Bronchial epithelial cell (primary cell): ENCODE results near the gene ERP27. TPM values are rescaled to one million over a fixed set of nuclear protein-coding genes. Genes with fewer than 3 reads are reported as not detected.
A peak's percentile ranks its signal among the peaks of the same experiment; 100 is the strongest.

Experiments
- DNase-seq: peaks from one replicate; pipeline ENCODE4 v3.0.0-alpha.2; 2010; ENCODE audit warnings: low read depth
- FAIRE-seq: peaks from 2 replicates; lab custom pipeline; 2011; peaks lifted over from hg19 to GRCh38; lab: Jason Lieb, UNC
- H3K27me3 ChIP-seq: 2 replicates; pipeline ENCODE4 v1.5.1; 2011; ENCODE audit warnings: low read length; ENCODE audit not compliant: control insufficient read depth, insufficient read depth
- H3K36me3 ChIP-seq: 2 replicates; pipeline ENCODE4 v1.5.1; 2011; ENCODE audit warnings: low read length; ENCODE audit not compliant: control insufficient read depth, insufficient read depth
- H3K4me3 ChIP-seq: 2 replicates; pipeline ENCODE4 v1.5.1; 2011; ENCODE audit warnings: mild to moderate bottlenecking, low read depth, low read length, control low read depth
- total RNA-seq: library from RNA; depleted of rRNA; stranded (reverse); fragments of >200 nt; gene quantifications from 2 replicates; pipeline ENCODE4 v1.2.1, GENCODE V29; 2014
- TF ChIP-seq, protein P1 (sequence below): IDR thresholded peaks from 2 replicates; pipeline ENCODE4 v1.5.1; 2011; ENCODE audit warnings: mild to moderate bottlenecking, moderate library complexity, low read length, control low read depth, inconsistent platforms; ENCODE audit not compliant: insufficient read depth, severe bottlenecking

ERP27 gene
- total RNA-seq, 1 donor from 2014 or later = not detected

DNA sequence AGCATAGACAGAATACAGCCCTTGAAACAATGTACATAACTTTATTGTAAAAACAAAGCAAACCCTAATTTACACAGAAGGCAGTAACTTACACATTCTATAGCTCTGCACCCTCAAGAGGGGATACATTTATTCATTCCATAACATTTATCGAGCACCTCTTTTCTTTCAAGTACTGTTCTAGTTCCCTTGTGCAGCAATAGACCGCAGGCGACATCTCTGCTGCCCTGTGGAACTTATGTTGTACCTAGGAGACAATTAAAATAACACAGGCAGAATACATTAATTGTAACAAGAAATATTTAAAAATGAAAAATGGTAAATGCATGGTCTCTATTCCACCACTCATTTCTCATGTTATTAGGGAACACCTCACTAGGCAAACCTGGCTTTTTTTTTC, 24.5 kb upstream of the ERP27 start:
- no peak for FAIRE-seq

DNA sequence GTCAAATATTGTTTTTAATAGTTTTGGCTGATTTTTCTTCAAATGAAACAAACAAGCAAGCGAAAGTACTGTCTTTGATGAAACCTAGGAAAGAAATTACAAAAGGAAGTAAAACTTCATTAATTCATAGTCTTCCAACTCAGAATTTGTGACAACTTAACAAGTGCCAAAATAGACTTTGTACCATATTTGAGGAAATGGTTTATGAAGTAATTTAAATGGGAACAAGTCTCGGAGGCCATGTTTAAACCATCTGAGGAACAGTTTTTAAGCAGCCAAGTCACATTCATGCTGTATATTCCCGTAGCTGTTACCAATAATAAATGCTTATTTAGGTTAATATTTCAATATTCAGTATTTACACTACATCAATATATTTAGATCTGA, 23.8 kb upstream of the ERP27 start:
- TF ChIP-seq, protein P1, sequence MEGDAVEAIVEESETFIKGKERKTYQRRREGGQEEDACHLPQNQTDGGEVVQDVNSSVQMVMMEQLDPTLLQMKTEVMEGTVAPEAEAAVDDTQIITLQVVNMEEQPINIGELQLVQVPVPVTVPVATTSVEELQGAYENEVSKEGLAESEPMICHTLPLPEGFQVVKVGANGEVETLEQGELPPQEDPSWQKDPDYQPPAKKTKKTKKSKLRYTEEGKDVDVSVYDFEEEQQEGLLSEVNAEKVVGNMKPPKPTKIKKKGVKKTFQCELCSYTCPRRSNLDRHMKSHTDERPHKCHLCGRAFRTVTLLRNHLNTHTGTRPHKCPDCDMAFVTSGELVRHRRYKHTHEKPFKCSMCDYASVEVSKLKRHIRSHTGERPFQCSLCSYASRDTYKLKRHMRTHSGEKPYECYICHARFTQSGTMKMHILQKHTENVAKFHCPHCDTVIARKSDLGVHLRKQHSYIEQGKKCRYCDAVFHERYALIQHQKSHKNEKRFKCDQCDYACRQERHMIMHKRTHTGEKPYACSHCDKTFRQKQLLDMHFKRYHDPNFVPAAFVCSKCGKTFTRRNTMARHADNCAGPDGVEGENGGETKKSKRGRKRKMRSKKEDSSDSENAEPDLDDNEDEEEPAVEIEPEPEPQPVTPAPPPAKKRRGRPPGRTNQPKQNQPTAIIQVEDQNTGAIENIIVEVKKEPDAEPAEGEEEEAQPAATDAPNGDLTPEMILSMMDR = no peak
- no peak for FAIRE-seq
- Histone ChIP-seq H3K27me3 (no peaks in the 10 kb centered on the region), H3K36me3 (no peaks in the 10 kb centered on the region), H3K4me3 (no peak overlapping the region)
- no peak for DNase-seq

More for the DNA sequence above, 24.5 kb upstream of the ERP27 start:
- TF ChIP-seq, protein P1 = no peak
- Histone ChIP-seq H3K4me3 (no peak overlapping the region), H3K36me3 (no peaks in the 10 kb centered on the region), H3K27me3 (no peaks in the 10 kb centered on the region)
- DNase-seq = no peak

DNA sequence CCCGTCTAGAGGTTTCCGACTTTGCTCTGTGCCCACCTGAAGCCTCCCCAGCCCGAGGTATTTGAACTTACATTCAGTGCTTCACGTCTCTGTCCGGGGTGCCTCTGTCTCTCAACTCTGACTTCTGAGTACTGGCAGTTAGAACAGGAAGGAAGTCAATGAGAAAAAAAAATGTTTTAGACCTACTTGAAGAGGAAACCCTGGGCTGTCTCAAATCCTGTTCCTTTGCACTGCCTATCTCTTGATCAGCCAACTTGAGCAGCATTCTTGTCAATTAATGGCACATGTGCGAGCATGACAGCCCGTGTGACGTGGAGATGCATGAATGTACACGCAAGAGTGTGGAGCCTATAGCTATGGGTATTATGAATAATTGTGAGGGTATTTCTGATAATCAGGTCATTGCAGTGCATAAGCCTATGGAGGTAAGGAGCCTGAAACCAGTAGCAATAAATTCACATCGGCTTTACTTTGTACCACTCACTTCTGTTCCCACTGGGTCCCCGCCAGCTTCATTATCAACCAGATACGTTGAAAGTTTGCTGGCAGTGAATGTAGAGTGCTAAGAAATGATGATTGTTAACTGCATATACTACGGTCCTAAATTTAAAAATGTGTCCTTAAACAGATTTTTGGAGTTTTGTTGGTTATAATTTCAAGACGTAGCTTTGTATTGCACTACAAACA, 23.3 kb upstream of the ERP27 start, which contains the start of gene ARHGDIB:
ARHGDIB (minus strand) TSS at position 136 of the 687 bp plus-strand sequence. CDS start 10,889 bp downstream, outside the sequence.
- TF ChIP-seq, protein P1 = no peak
- peak; percentile 50 for FAIRE-seq
- H3K27me3 ChIP-seq = no peaks in the 10 kb centered on the region
- peak; percentile 80 for DNase-seq
- no peaks in the 10 kb centered on the region for H3K36me3 ChIP-seq
- H3K4me3 ChIP-seq = no peak within 1 kb of the TSS

DNA sequence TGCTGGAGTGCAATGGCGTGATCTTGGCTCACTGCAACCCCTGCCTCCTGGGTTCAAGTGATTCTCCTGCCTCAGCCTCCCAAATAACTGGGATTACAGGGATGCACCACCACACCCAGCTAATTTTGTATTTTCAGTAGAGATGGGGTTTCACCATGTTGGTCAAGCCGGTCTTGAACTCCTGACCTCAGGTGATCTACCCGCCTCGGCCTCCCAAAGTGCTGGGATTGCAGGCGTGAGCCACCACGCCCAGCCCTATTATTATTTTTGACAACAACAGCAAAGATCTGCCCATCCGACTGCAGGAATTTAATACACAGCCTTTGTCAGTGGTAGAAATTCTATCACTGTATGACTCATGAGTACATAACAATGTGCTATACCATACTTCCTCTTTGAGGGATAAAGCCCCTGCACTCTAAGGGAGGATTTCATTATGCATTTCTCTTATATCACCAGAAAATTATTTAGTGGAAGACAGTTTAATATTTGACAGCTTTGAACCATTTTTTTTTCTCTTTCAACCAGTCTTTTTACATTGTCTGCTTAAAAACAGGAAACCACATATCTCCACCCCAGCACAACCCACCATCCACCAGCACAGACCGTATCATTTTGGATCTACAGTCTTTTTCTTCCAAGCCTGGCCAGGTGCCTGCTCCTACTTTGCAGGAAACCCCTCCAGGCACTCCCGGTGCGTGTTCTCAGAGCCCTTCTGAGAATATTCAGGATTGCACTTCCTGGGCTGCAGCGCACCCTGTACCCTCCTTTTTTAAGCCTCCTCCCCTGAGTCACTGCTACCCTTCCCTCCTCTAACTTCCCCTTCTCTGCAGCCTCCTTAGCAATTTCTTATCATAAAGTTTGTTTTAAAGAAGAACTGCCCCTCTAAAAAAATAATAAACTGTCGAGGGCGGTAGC, 22.5 kb upstream of the ERP27 start:
- no peak for FAIRE-seq
- TF ChIP-seq, protein P1 = no peak
- peak; percentile 78 for DNase-seq
- H3K36me3 ChIP-seq = no peaks in the 10 kb centered on the region
- no peak overlapping the region for H3K4me3 ChIP-seq
- H3K27me3 ChIP-seq = no peaks in the 10 kb centered on the region

DNA sequence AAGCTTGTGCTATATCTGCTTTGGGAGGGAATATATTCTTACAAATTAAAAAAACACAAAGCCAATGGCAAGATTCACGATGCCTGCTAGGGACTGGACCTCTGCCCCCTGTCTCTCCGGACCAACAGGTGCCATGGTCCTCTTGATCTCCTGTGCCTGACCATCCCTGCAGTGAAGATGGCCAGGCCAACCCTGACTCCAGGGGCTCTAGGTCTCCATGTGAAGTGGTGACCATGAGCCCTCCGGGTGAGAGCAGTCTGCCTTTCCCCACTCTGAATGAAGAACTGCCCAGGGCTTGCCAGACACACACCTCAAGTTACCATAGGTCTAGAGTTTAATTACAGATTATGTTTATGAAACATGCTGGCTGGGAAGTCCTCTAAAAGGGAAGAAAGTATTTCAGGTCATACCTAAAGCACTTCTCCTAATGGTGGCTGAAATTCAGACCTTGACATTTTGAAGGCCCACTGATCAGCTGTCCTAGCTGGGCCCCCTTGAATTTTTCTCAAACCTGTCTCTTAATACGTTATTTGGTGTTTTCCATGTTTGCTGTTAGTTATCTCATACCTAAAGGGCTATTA, 21.7 kb upstream of the ERP27 start:
- Histone ChIP-seq H3K27me3 (no peaks in the 10 kb centered on the region), H3K4me3 (no peak overlapping the region), H3K36me3 (no peaks in the 10 kb centered on the region)
- no peak for DNase-seq
- FAIRE-seq = no peak
- TF ChIP-seq, protein P1 = no peak
